ENCODE measurements around the gene JAM3.

Gene JAM3

GRCh38 chr11:134097166-134097565 is 28.3 kb downstream of the JAM3 start:
- Histone ChIP-seq H3K4me3 (ENCODE audit: low read length) (no peak overlapping the region), H3K36me3 (replicated peaks; ENCODE audit: insufficient read depth, low read length) (no peaks in the 10 kb centered on the region), H3K79me2 (ENCODE audit: low read length) (no peaks in the 10 kb centered on the region), H3K9me3 (replicated peaks; ENCODE audit: insufficient read depth, low read length) (no peaks in the 10 kb centered on the region), H3K4me2 (ENCODE audit: low read depth, low read length) (no peak overlapping the region), H3K9ac (ENCODE audit: low read length) (no peak overlapping the region), H3F3A (ENCODE audit: insufficient read depth, low read length) (no peaks in the 10 kb centered on the region), H2AFZ (ENCODE audit: low read length) (no peak overlapping the region), H3K27me3 (replicated peaks; ENCODE audit: insufficient read depth, low read length) (no peaks in the 10 kb centered on the region), H4K20me1 (ENCODE audit: insufficient read depth, low read length) (no peaks in the 10 kb centered on the region), H3K27ac (ENCODE audit: low read length) (no peak overlapping the region), H3K4me1 (ENCODE audit: low read length) (no peaks in the 10 kb centered on the region), H3K9me2 (replicated peaks; ENCODE audit: insufficient read depth, low read length) (no peaks in the 10 kb centered on the region)
- TF ChIP-seq EZH2 (optimal IDR thresholded peaks at IDR 0.05; ENCODE audit: low read depth, low read length): no peak
- no peak for TF ChIP-seq EZH2phosphoT487 (IDR thresholded peaks at IDR 0.05; ENCODE audit: low read length)
- TF ChIP-seq CTCF (IDR thresholded peaks at IDR 0.05; ENCODE audit: low read length): no peak
- DNase-seq: no peak

DNA sequence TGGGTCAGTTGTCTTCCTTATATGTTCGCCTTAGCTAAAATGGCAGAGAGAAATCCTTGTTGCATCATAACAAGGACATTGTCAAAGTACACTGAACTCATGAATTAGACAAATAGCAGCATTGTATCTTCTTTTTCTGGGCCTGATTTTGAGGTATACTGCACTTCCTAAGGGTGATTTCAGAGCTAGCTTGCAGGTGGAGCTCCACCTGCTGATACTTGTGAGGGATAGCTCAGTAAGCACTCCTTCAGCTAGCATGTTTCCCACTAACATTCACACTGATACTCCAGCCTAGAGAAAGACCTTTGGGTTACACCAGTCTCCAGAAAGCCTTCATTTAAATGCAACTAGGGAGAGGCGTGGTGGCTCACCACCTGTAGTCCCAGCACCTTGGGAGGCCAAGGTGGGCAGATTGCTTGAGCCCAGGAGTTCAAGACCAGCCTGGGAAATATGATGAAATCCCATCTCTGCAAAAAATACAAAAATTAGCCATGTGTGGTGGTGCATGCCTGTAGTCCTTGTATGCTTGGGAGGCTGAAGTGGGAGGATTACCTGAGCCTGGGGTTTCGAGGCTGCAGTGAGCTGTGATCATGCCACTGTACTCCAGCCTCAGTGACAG is 29.8 kb downstream of the JAM3 start:
- Histone ChIP-seq H3K9me3 (replicated peaks; ENCODE audit: insufficient read depth, low read length) (no peaks in the 10 kb centered on the region), H3K4me1 (ENCODE audit: low read length) (no peaks in the 10 kb centered on the region), H2AFZ (ENCODE audit: low read length) (no peak overlapping the region), H3K9ac (ENCODE audit: low read length) (no peak overlapping the region), H3K79me2 (ENCODE audit: low read length) (no peaks in the 10 kb centered on the region), H3K4me3 (ENCODE audit: low read length) (no peak overlapping the region), H3F3A (ENCODE audit: insufficient read depth, low read length) (no peaks in the 10 kb centered on the region), H4K20me1 (ENCODE audit: insufficient read depth, low read length) (no peaks in the 10 kb centered on the region), H3K4me2 (ENCODE audit: low read depth, low read length) (no peak overlapping the region), H3K9me2 (replicated peaks; ENCODE audit: insufficient read depth, low read length) (no peaks in the 10 kb centered on the region), H3K36me3 (replicated peaks; ENCODE audit: insufficient read depth, low read length) (no peaks in the 10 kb centered on the region), H3K27ac (ENCODE audit: low read length) (no peak overlapping the region), H3K27me3 (replicated peaks; ENCODE audit: insufficient read depth, low read length) (no peaks in the 10 kb centered on the region)
- DNase-seq: no peak
- TF ChIP-seq EZH2phosphoT487 (IDR thresholded peaks at IDR 0.05; ENCODE audit: low read length) (no peak), CTCF (IDR thresholded peaks at IDR 0.05; ENCODE audit: low read length) (no peak), EZH2 (optimal IDR thresholded peaks at IDR 0.05; ENCODE audit: low read depth, low read length) (no peak)

DNA sequence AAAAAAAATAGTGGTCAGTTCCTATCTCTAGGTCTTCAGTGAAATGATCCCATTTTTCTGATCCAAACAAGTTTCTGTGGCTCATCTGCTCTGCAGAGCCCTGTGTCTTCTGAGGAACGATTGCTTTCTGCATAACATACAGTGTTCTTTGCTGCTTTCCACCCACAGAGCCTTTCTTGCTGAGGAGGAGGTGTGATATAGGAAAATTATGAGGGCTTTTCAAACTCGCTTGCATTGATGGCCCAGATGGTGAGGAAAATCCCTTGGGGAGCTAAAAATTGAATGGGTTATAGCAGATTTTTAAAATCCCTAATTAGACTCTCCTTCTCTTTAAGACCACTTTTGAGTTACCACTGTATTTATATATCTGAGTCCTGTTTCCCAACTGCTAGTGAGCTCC is 31.3 kb downstream of the JAM3 start:
- no peaks in the 10 kb centered on the region for H3K27me3 ChIP-seq (replicated peaks; ENCODE audit: insufficient read depth, low read length)
- no peak overlapping the region for H2AFZ ChIP-seq (ENCODE audit: low read length)
- H3K4me1 ChIP-seq (ENCODE audit: low read length): no peaks in the 10 kb centered on the region
- no peak overlapping the region for H3K27ac ChIP-seq (ENCODE audit: low read length)
- H3F3A ChIP-seq (ENCODE audit: insufficient read depth, low read length): no peaks in the 10 kb centered on the region
- H4K20me1 ChIP-seq (ENCODE audit: insufficient read depth, low read length): no peaks in the 10 kb centered on the region
- TF ChIP-seq EZH2 (optimal IDR thresholded peaks at IDR 0.05; ENCODE audit: low read depth, low read length) (no peak), CTCF (IDR thresholded peaks at IDR 0.05; ENCODE audit: low read length) (no peak), EZH2phosphoT487 (IDR thresholded peaks at IDR 0.05; ENCODE audit: low read length) (no peak)
- no peak overlapping the region for H3K9ac ChIP-seq (ENCODE audit: low read length)
- no peak for DNase-seq
- H3K36me3 ChIP-seq (replicated peaks; ENCODE audit: insufficient read depth, low read length): no peaks in the 10 kb centered on the region
- no peaks in the 10 kb centered on the region for H3K9me2 ChIP-seq (replicated peaks; ENCODE audit: insufficient read depth, low read length)
- H3K79me2 ChIP-seq (ENCODE audit: low read length): no peaks in the 10 kb centered on the region
- no peaks in the 10 kb centered on the region for H3K9me3 ChIP-seq (replicated peaks; ENCODE audit: insufficient read depth, low read length)
- no peak overlapping the region for H3K4me2 ChIP-seq (ENCODE audit: low read depth, low read length)
- H3K4me3 ChIP-seq (ENCODE audit: low read length): no peak overlapping the region
